Ammon's horn (tissue), 1 donor: Measurements from ENCODE around the gene TCAF1.

Experiments used
- DNase-seq: peaks from one replicate; pipeline ENCODE4 v3.0.0-alpha.2; 2016; ENCODE audit warnings: low spot score

Gene TCAF1

GRCh38 chr7:143901668-143902331, at the start of gene TCAF1:
Gene TCAF1, minus strand, starts transcription at chr7:143902176. Its CDS starts 25,568 bp downstream, at chr7:143876608.
- peak; percentile 98 for DNase-seq

- DNase-seq = no peak
Observed at GRCh38 chr7:143948733-143949132, 46.8 kb upstream of the TCAF1 start.

GRCh38 chr7:143947111-143947510, 45.1 kb upstream of the TCAF1 start:
- no peak for DNase-seq

GRCh38 chr7:143945423-143945822, 43.4 kb upstream of the TCAF1 start:
- no peak for DNase-seq

GRCh38 chr7:143938379-143939243, 36.6 kb upstream of the TCAF1 start:
- DNase-seq = no peak

- DNase-seq = peak; percentile 63
Observed at GRCh38 chr7:143936087-143937009, 34.4 kb upstream of the TCAF1 start.

GRCh38 chr7:143934526-143935325, 32.8 kb upstream of the TCAF1 start, which contains the start of gene OR2F2:
Gene OR2F2, plus strand, starts transcription at chr7:143935233. Its CDS starts 0 bp downstream, at chr7:143935233.
- DNase-seq = no peak

- no peak for DNase-seq
Observed at GRCh38 chr7:143931739-143932138, 29.8 kb upstream of the TCAF1 start.

- peak; percentile 68 for DNase-seq
Observed at GRCh38 chr7:143929224-143929920, 27.4 kb upstream of the TCAF1 start.

- no peak for DNase-seq
Observed at GRCh38 chr7:143924851-143925250, 22.9 kb upstream of the TCAF1 start.

GRCh38 chr7:143914938-143915652, 13.1 kb upstream of the TCAF1 start:
- DNase-seq = no peak

- no peak for DNase-seq
Observed at GRCh38 chr7:143913945-143914615, 12.1 kb upstream of the TCAF1 start.

- no peak for DNase-seq
Observed at GRCh38 chr7:143910473-143911248, 8.7 kb upstream of the TCAF1 start.

- no peak for DNase-seq
Observed at GRCh38 chr7:143909863-143910262, 7.9 kb upstream of the TCAF1 start.

- no peak for DNase-seq
Observed at GRCh38 chr7:143908120-143908519, 6.1 kb upstream of the TCAF1 start.

- DNase-seq = no peak
Observed at GRCh38 chr7:143906895-143907294, 4.9 kb upstream of the TCAF1 start.

- no peak for DNase-seq
Observed at GRCh38 chr7:143906151-143906550, 4.2 kb upstream of the TCAF1 start.

- no peak for DNase-seq
Observed at GRCh38 chr7:143905509-143905908, 3.5 kb upstream of the TCAF1 start.
